H1 (cell line): ENCODE measurements around the gene PPP2R2C. TPM values are rescaled to one million over a fixed set of nuclear protein-coding genes. Genes with fewer than 3 reads are reported as not detected.
A peak's percentile ranks its signal among the peaks of the same experiment; 100 is the strongest.

Experiments used
- CTCF ChIA-PET: fragments of 300-600 bp; sonication (Branson Sonifier 250); formaldehyde crosslinking; loops from one replicate; lab custom pipeline; 2021; ENCODE audit not compliant: partially characterized antibody; lab: Charles Lee
- POLR2A ChIA-PET: fragments of 300-600 bp; sonication (Branson Sonifier 250); formaldehyde crosslinking; loops from one replicate; lab custom pipeline; 2021; ENCODE audit warnings: inconsistent platforms; ENCODE audit not compliant: partially characterized antibody; lab: Charles Lee
- DNase-seq, 2 experiments: peaks; one replicate each; pipeline versions ENCODE4 v3.0.0 to v3.0.0-alpha.2; 2010 to 2022; ENCODE audit warnings: low spot score in 2 of 2, low read depth in 1 of 2, mixed read lengths in 1 of 2
- FAIRE-seq: peaks from 2 replicates; lab custom pipeline; 2011; peaks lifted over from hg19 to GRCh38; lab: Jason Lieb, UNC
- H2AFZ ChIP-seq: 2 replicates; pipeline ENCODE4 v1.8.1; 2012; ENCODE audit warnings: low read length, inconsistent platforms
- H2AK5ac ChIP-seq: 2 replicates; pipeline ENCODE4 v1.6.1; 2013; ENCODE audit warnings: low read depth, low read length
- H2BK120ac ChIP-seq: replicated peaks from 2 replicates; pipeline ENCODE3; 2013; ENCODE audit warnings: low read depth, low read length, inconsistent platforms
- H2BK12ac ChIP-seq: 2 replicates; pipeline ENCODE4 v1.6.1; 2013; ENCODE audit warnings: low read depth, low read length
- H2BK15ac ChIP-seq: 2 replicates; pipeline ENCODE4 v1.6.1; 2013; ENCODE audit warnings: low read length
- H2BK20ac ChIP-seq: 2 replicates; pipeline ENCODE4 v1.6.1; 2013; ENCODE audit warnings: low read length
- H2BK5ac ChIP-seq: 2 replicates; pipeline ENCODE4 v1.6.1; 2013; ENCODE audit warnings: low read depth, low read length
- H3K14ac ChIP-seq: 2 replicates; pipeline ENCODE4 v1.6.1; 2013; ENCODE audit warnings: inconsistent platforms; ENCODE audit not compliant: insufficient read length
- H3K18ac ChIP-seq: 2 replicates; pipeline ENCODE4 v1.6.1; 2013; ENCODE audit warnings: low read length; ENCODE audit errors: extremely low read depth
- H3K23ac ChIP-seq: 2 replicates; pipeline ENCODE4 v1.6.1; 2013; ENCODE audit warnings: inconsistent platforms; ENCODE audit not compliant: insufficient read length
- H3K23me2 ChIP-seq: 2 replicates; pipeline ENCODE4 v1.6.1; 2013; ENCODE audit warnings: low read depth, low read length
- H3K27ac ChIP-seq: 2 replicates; pipeline ENCODE4 v1.6.1; 2011; ENCODE audit warnings: low read depth, low read length, inconsistent platforms
- H3K27me3 ChIP-seq, 4 experiments: replicated peaks in 1 of 4; 1 replicate in 1 of 4; 2 replicates in 3 of 4; pipeline versions ENCODE4 v1.6.1 to v1.8.1; 2011 to 2013; ENCODE audit warnings: low read length in 3 of 4, mild to moderate bottlenecking in 3 of 4, inconsistent platforms in 2 of 4, mixed read lengths in 2 of 4, moderate library complexity in 1 of 4; ENCODE audit not compliant: control insufficient read depth in 3 of 4, insufficient read depth in 3 of 4; ENCODE audit errors: extremely low read depth in 1 of 4
- H3K36me3 ChIP-seq, 4 experiments: 2 replicates each; pipeline versions ENCODE4 v1.6.1 to v1.8.1; 2011 to 2013; ENCODE audit warnings: mild to moderate bottlenecking in 4 of 4, low read length in 3 of 4, moderate library complexity in 2 of 4, control low read depth in 1 of 4, inconsistent platforms in 1 of 4; ENCODE audit not compliant: insufficient read depth in 4 of 4, control insufficient read depth in 2 of 4
- H3K4ac ChIP-seq: replicated peaks from 2 replicates; pipeline ENCODE3; 2013; ENCODE audit warnings: low read length, low read depth, mixed read lengths, inconsistent platforms; ENCODE audit not compliant: insufficient read length
- H3K4me1 ChIP-seq, 4 experiments: replicated peaks in 1 of 4; 1 replicate in 1 of 4; 2 replicates in 3 of 4; pipeline versions ENCODE4 v1.6.1 to v1.8.1; 2011 to 2013; ENCODE audit warnings: low read length in 3 of 4, inconsistent platforms in 2 of 4, mixed read lengths in 1 of 4; ENCODE audit not compliant: insufficient read depth in 4 of 4, control insufficient read depth in 3 of 4
- H3K4me2 ChIP-seq, 2 experiments: 2 replicates each; pipeline versions ENCODE4 v1.6.1 to v1.8.1; 2011 to 2013; ENCODE audit warnings: low read depth in 2 of 2, low read length in 2 of 2, control low read depth in 1 of 2, inconsistent platforms in 1 of 2, mild to moderate bottlenecking in 1 of 2; ENCODE audit not compliant: insufficient read depth in 1 of 2
- H3K4me3 ChIP-seq, 4 experiments: fragments of 200-600, 300-600 bp in 1 of 4; sonication (generic), shearing (Covaris generic), sonication (Bioruptor Twin) in 1 of 4; 2 replicates each; pipeline versions ENCODE4 v1.5.1 to v1.8.1; 2011 to 2016; ENCODE audit warnings: low read length in 4 of 4, low read depth in 3 of 4, control low read depth in 2 of 4, inconsistent platforms in 2 of 4, mild to moderate bottlenecking in 2 of 4, mixed read lengths in 1 of 4, moderate library complexity in 1 of 4; ENCODE audit not compliant: insufficient read depth in 2 of 4; ENCODE audit errors: extremely low read depth in 1 of 4
- H3K56ac ChIP-seq: replicated peaks from 2 replicates; pipeline ENCODE3; 2013; ENCODE audit warnings: low read depth, mild to moderate bottlenecking, mixed read lengths, low read length, inconsistent platforms; ENCODE audit not compliant: insufficient read length
- H3K79me1 ChIP-seq: 2 replicates; pipeline ENCODE4 v1.6.1; 2013; ENCODE audit warnings: low read depth, low read length, control low read depth
- H3K79me2 ChIP-seq, 2 experiments: 2 replicates each; pipeline versions ENCODE4 v1.6.1 to v1.8.1; 2012 to 2013; ENCODE audit warnings: low read length in 2 of 2, mild to moderate bottlenecking in 2 of 2, inconsistent platforms in 1 of 2; ENCODE audit not compliant: insufficient read depth in 2 of 2, control insufficient read depth in 1 of 2
- H3K9ac ChIP-seq, 4 experiments: replicated peaks in 1 of 4; 1 replicate in 1 of 4; 2 replicates in 3 of 4; pipeline versions ENCODE4 v1.6.1 to v1.8.1; 2011 to 2013; ENCODE audit warnings: low read depth in 3 of 4, low read length in 3 of 4, control low read depth in 2 of 4, mild to moderate bottlenecking in 2 of 4, moderate library complexity in 2 of 4, inconsistent platforms in 1 of 4; ENCODE audit errors: extremely low read depth in 1 of 4
- H3K9me3 ChIP-seq, 2 experiments: 2 replicates each; pipeline versions ENCODE4 v1.6.1 to v1.8.1; 2012 to 2013; ENCODE audit warnings: mild to moderate bottlenecking in 2 of 2, moderate library complexity in 2 of 2, control low read depth in 1 of 2, inconsistent platforms in 1 of 2, low read depth in 1 of 2, low read length in 1 of 2, mixed read lengths in 1 of 2; ENCODE audit not compliant: insufficient read depth in 2 of 2
- H4K20me1 ChIP-seq, 2 experiments: replicated peaks in 1 of 2; 2 replicates each; pipeline versions ENCODE3 to v1.8.1; 2011 to 2013; ENCODE audit warnings: inconsistent platforms in 2 of 2, low read length in 2 of 2, mild to moderate bottlenecking in 1 of 2; ENCODE audit not compliant: insufficient read depth in 2 of 2, control insufficient read depth in 1 of 2
- H4K5ac ChIP-seq: 2 replicates; pipeline ENCODE4 v1.6.1; 2013; ENCODE audit warnings: low read length, low read depth, mixed read lengths, inconsistent platforms; ENCODE audit not compliant: insufficient read length
- H4K8ac ChIP-seq: 2 replicates; pipeline ENCODE4 v1.8.0; 2013; ENCODE audit warnings: mild to moderate bottlenecking, moderate library complexity, low read length, inconsistent platforms; ENCODE audit not compliant: insufficient read depth; ENCODE audit errors: extremely low read depth
- H4K91ac ChIP-seq: replicated peaks from 2 replicates; pipeline ENCODE3; 2013; ENCODE audit warnings: low read length, mixed read lengths, inconsistent platforms; ENCODE audit not compliant: insufficient read length
- EGR1 ChIP-seq: IDR thresholded peaks from 2 replicates; pipeline ENCODE4 v1.6.1; 2011; ENCODE audit warnings: low read depth, low read length, borderline replicate concordance
- HDAC6 ChIP-seq: IDR thresholded peaks from one replicate; pipeline ENCODE4 v1.7.1; 2012; ENCODE audit warnings: low read depth, mild to moderate bottlenecking, inconsistent platforms, low read length, moderate library complexity
- JUN ChIP-seq: IDR thresholded peaks from 2 replicates; pipeline ENCODE4 v1.6.1; 2011; ENCODE audit warnings: low read depth, mild to moderate bottlenecking, improper control_type of control experiment, low read length
- SP2 ChIP-seq: IDR thresholded peaks from 2 replicates; pipeline ENCODE4 v1.6.1; 2012; ENCODE audit warnings: mild to moderate bottlenecking, low read length, inconsistent platforms
- TAF1 ChIP-seq: IDR thresholded peaks from 2 replicates; pipeline ENCODE4 v1.6.1; 2011; ENCODE audit warnings: mild to moderate bottlenecking, low read depth, low read length
- TEAD4 ChIP-seq: IDR thresholded peaks from 2 replicates; pipeline ENCODE4 v1.6.1; 2012; ENCODE audit warnings: low read depth, low read length, inconsistent platforms, mixed read lengths
- ZNF274 ChIP-seq: IDR thresholded peaks from 2 replicates; pipeline ENCODE4 v1.7.0; 2012; ENCODE audit warnings: low read length, borderline replicate concordance; ENCODE audit errors: extremely low read depth
- WGBS, 2 experiments: shearing (Covaris generic) in 1 of 2; methylation state at CpG; one replicate each; pipeline versions ENCODE4 v1.1.6 to v1.1.7; 2013 to 2015; ENCODE audit warnings: low lambda C conversion rate in 2 of 2, mixed read lengths in 2 of 2, inconsistent platforms in 1 of 2, low coverage in 1 of 2, missing lambda C conversion rate in 1 of 2; ENCODE audit not compliant: insufficient replicate concordance in 2 of 2, insufficient coverage in 1 of 2, insufficient read length in 1 of 2; ENCODE audit errors: extremely low coverage in 1 of 2, missing lambda C conversion rate in 1 of 2; 5-methylcytosine and 5-hydroxymethylcytosine counted together
- polyA plus RNA-seq, 7 experiments: library from polyadenylated mRNA; depleted of rRNA in 3 of 7; stranded (reverse) in 5 of 7; unstranded in 2 of 7; fragments of >200 nt in 5 of 7; fragments of 200-250 nt in 2 of 7; gene quantifications; 1 replicate in 5 of 7; 2 replicates in 1 of 7; 4 replicates in 1 of 7; pipeline versions ENCODE4 v1.2.1 to v1.2.3, GENCODE V29; 2011 to 2013; ENCODE audit warnings: missing spikeins in 2 of 7, mixed read lengths in 2 of 7
- total RNA-seq: library from RNA; stranded (reverse); fragmentation: NEBNext Ultra II Directional; extraction: Animal tissue kit (Norgen Biotek cat#: 25700); gene quantifications from 2 replicates; pipeline ENCODE4 v1.2.1, GENCODE V29; 2021
- TF ChIP-seq, protein P1 (sequence below): IDR thresholded peaks from 2 replicates; pipeline ENCODE4 v1.6.1; 2012; ENCODE audit warnings: inconsistent platforms
- TF ChIP-seq, protein P2 (sequence below): IDR thresholded peaks from 2 replicates; pipeline ENCODE4 v1.6.1; 2011; ENCODE audit warnings: low read length, improper control_type of control experiment

The PPP2R2C gene
- total and polyA plus RNA-seq, 2 of the 8 experiments (the other 6 are each of a cell fraction or from before 2014, with no cell fraction given) = 6.4 TPM

DNA sequence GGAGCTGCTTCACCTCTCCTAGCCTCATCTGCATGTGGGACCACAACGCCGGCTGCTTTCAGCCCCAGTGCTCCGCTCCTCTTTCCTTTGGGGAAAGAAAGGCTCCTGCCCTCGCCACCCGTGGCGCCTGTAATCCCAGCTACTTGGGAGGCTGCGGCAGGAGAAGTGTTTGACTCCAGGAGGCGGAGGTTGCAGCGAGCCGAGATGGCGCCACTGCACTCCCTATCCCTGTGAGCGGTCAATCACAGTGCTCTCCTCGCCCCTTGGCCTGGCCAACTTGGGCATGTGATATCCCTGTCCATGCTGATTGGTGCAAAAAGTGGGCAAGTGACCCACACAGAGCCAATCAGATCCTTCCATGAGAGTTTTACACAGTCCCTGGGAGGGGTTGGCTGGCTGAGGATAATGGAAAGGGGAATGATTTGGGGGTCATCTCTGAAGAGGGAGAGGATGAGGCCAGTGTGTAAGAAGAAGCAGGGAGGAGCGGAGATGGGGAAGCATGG is 146.6 kb downstream of the PPP2R2C start:
- Histone ChIP-seq H2AFZ (no peak overlapping the region), H2BK5ac (0 out of 2 replicates have a peak overlapping the region, but pooled peaks have one; percentile 4), H3K4me3 (no peak overlapping the region), H3K36me3 (no peaks in the 10 kb centered on the region), H4K20me1 (no peaks in the 10 kb centered on the region), H2BK20ac (no peak overlapping the region), H2BK15ac (0 out of 2 replicates have a peak overlapping the region, but pooled peaks have one; percentile 81), H3K9ac (no peak overlapping the region), H3K9me3 (no peaks in the 10 kb centered on the region), H2AK5ac (no peak overlapping the region), H2BK12ac (peak overlapping the region; percentile 92; the same call in 1 of the 2 replicates), H3K79me2 (no peaks in the 10 kb centered on the region), H3K23ac (no peak overlapping the region), H3K27me3 (no peaks in the 10 kb centered on the region), H3K23me2 (no peaks in the 10 kb centered on the region), H3K4me1 (peaks cover 0 to 8% (median 3%) of the 10 kb centered on the region in 4 experiments; a peak in 3 of 7 replicates), H3K18ac (no peak overlapping the region), H2BK120ac (no peak overlapping the region), H3K79me1 (no peaks in the 10 kb centered on the region), H4K8ac (no peak overlapping the region), H3K4me2 (no peak overlapping the region), H3K56ac (no peak overlapping the region), H4K5ac (no peak overlapping the region), H3K4ac (no peak overlapping the region), H4K91ac (no peak overlapping the region), H3K14ac (no peak overlapping the region), H3K27ac (no peak overlapping the region)
- ChIA-PET CTCF (interaction anchor here (0.6 to 22.3 kb wide), 10 partner anchors 17 to 703 kb away, joined by 3 to 908 read pairs (median 12); partner anchors contain the start of gene WFS1), POLR2A (interaction anchor here (1.6 kb wide), 1 partner anchor 73 kb away, joined by 3 read pairs; no protein-coding TSS in a partner anchor)
- DNase-seq (no peak), FAIRE-seq (no peak)
- WGBS, 2 experiments = 84% methylated on average over 9 of the region's 14 CpGs; no CpG with 5 or more reads in 1 of the 2 experiments
- TF ChIP-seq JUN (no peak), EGR1 (no peak), HDAC6 (no peak), SP2 (no peak), TEAD4 (no peak), ZNF274 (no peak), TAF1 (no peak)
- TF ChIP-seq, protein P1, sequence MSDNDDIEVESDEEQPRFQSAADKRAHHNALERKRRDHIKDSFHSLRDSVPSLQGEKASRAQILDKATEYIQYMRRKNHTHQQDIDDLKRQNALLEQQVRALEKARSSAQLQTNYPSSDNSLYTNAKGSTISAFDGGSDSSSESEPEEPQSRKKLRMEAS = 0 out of 2 replicates have a peak, but pooled peaks have one; percentile 13
- TF ChIP-seq, protein P2, sequence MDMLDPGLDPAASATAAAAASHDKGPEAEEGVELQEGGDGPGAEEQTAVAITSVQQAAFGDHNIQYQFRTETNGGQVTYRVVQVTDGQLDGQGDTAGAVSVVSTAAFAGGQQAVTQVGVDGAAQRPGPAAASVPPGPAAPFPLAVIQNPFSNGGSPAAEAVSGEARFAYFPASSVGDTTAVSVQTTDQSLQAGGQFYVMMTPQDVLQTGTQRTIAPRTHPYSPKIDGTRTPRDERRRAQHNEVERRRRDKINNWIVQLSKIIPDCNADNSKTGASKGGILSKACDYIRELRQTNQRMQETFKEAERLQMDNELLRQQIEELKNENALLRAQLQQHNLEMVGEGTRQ = peak; percentile 58; the same call in 1 of the 2 replicates
